H9 (cell line): Measurements from ENCODE around the gene EDA. TPM values are rescaled to one million over a fixed set of nuclear protein-coding genes. Genes with fewer than 3 reads are reported as not detected.

Experiments used
- DNase-seq: peaks from one replicate; pipeline ENCODE4 v3.0.0-alpha.2; 2017
- H2AFZ ChIP-seq: one replicate; pipeline ENCODE4 v1.6.1; 2013; ENCODE audit warnings: mild to moderate bottlenecking, low read length, control low read depth, moderate library complexity
- H2AK5ac ChIP-seq: 2 replicates; pipeline ENCODE4 v1.6.1; 2013; ENCODE audit warnings: low read length, control low read depth, mixed read lengths; ENCODE audit not compliant: insufficient read length
- H2BK120ac ChIP-seq: one replicate; pipeline ENCODE4 v1.6.1; 2013; ENCODE audit warnings: low read depth, mild to moderate bottlenecking, low read length, control low read depth, inconsistent platforms; ENCODE audit not compliant: poor library complexity, severe bottlenecking
- H2BK12ac ChIP-seq: 2 replicates; pipeline ENCODE4 v1.6.1; 2013; ENCODE audit warnings: low read length, control low read depth, mixed read lengths, low read depth; ENCODE audit not compliant: insufficient read length
- H2BK15ac ChIP-seq: 2 replicates; pipeline ENCODE4 v1.6.1; 2013; ENCODE audit warnings: low read depth, low read length, control low read depth
- H2BK20ac ChIP-seq: one replicate; pipeline ENCODE4 v1.6.1; 2013; ENCODE audit warnings: low read depth, mild to moderate bottlenecking, low read length, control low read depth, inconsistent platforms; ENCODE audit not compliant: poor library complexity, severe bottlenecking
- H2BK5ac ChIP-seq: 2 replicates; pipeline ENCODE4 v1.6.1; 2013; ENCODE audit warnings: low read length, control low read depth, mixed read lengths; ENCODE audit not compliant: insufficient read length
- H3K14ac ChIP-seq: 2 replicates; pipeline ENCODE4 v1.6.1; 2013; ENCODE audit warnings: low read length, control low read depth; ENCODE audit not compliant: insufficient read depth
- H3K18ac ChIP-seq: 2 replicates; pipeline ENCODE4 v1.6.1; 2013; ENCODE audit warnings: low read depth, mild to moderate bottlenecking, mixed read lengths, low read length, control low read depth; ENCODE audit not compliant: insufficient read length
- H3K23ac ChIP-seq: 2 replicates; pipeline ENCODE4 v1.6.1; 2013; ENCODE audit warnings: low read length, control low read depth, mixed read lengths, low read depth; ENCODE audit not compliant: insufficient read length
- H3K23me2 ChIP-seq: 2 replicates; pipeline ENCODE4 v1.6.1; 2013; ENCODE audit warnings: low read depth, mild to moderate bottlenecking, mixed read lengths, low read length, control low read depth; ENCODE audit not compliant: insufficient read length, poor library complexity, severe bottlenecking
- H3K27ac ChIP-seq: 2 replicates; pipeline ENCODE4 v1.5.1; 2013; ENCODE audit warnings: low read length, control low read depth, mixed read lengths, low read depth; ENCODE audit not compliant: insufficient read length
- H3K27me3 ChIP-seq: 2 replicates; pipeline ENCODE4 v1.6.1; 2013; ENCODE audit warnings: low read length, control low read depth, inconsistent platforms; ENCODE audit not compliant: insufficient read depth
- H3K4ac ChIP-seq: 2 replicates; pipeline ENCODE4 v1.6.1; 2013; ENCODE audit warnings: low read depth, mild to moderate bottlenecking, control low read depth, inconsistent platforms, low read length, moderate library complexity
- H3K4me1 ChIP-seq: 2 replicates; pipeline ENCODE4 v1.6.1; 2013; ENCODE audit warnings: low read length, control low read depth, inconsistent platforms; ENCODE audit not compliant: insufficient read depth
- H3K4me2 ChIP-seq: 2 replicates; pipeline ENCODE4 v1.6.1; 2013; ENCODE audit warnings: low read length, control low read depth, mixed read lengths; ENCODE audit not compliant: insufficient read length, insufficient read depth
- H3K56ac ChIP-seq: 2 replicates; pipeline ENCODE4 v1.6.1; 2013; ENCODE audit warnings: low read depth, mild to moderate bottlenecking, mixed read lengths, low read length, control low read depth; ENCODE audit not compliant: insufficient read length
- H3K79me1 ChIP-seq: 2 replicates; pipeline ENCODE4 v1.6.1; 2013; ENCODE audit warnings: low read depth, mild to moderate bottlenecking, moderate library complexity, low read length, control low read depth, inconsistent platforms; ENCODE audit not compliant: insufficient read depth, poor library complexity, severe bottlenecking
- H3K79me2 ChIP-seq: 2 replicates; pipeline ENCODE4 v1.6.1; 2013; ENCODE audit warnings: low read length, control low read depth, inconsistent platforms; ENCODE audit not compliant: insufficient read depth
- H3K9ac ChIP-seq: 2 replicates; pipeline ENCODE4 v1.6.1; 2013; ENCODE audit warnings: low read length, control low read depth, mixed read lengths; ENCODE audit not compliant: insufficient read length; ENCODE audit errors: extremely low read depth
- H3K9me3 ChIP-seq: one replicate; pipeline ENCODE4 v1.6.1; 2013; ENCODE audit warnings: low read depth, low read length, inconsistent platforms; ENCODE audit not compliant: control insufficient read depth
- H3T11ph ChIP-seq: one replicate; pipeline ENCODE4 v1.6.1; 2013; ENCODE audit warnings: mild to moderate bottlenecking, low read length, control low read depth, inconsistent platforms
- H4K20me1 ChIP-seq: one replicate; pipeline ENCODE4 v1.6.1; 2013; ENCODE audit not compliant: control insufficient read depth, insufficient read length, insufficient read depth
- H4K5ac ChIP-seq: 2 replicates; pipeline ENCODE4 v1.6.1; 2013; ENCODE audit warnings: low read depth, mild to moderate bottlenecking, mixed read lengths, low read length, control low read depth; ENCODE audit not compliant: insufficient read length
- H4K8ac ChIP-seq: replicated peaks from 2 replicates; pipeline ENCODE4 v1.6.1; 2013; ENCODE audit warnings: low read length, control low read depth, mixed read lengths, low read depth; ENCODE audit not compliant: insufficient read length
- H4K91ac ChIP-seq: 2 replicates; pipeline ENCODE4 v1.6.1; 2013; ENCODE audit warnings: low read depth, mild to moderate bottlenecking, moderate library complexity, mixed read lengths, low read length, control low read depth; ENCODE audit not compliant: insufficient read length
- H3K27ac Mint-ChIP-seq, 3 experiments: 2 replicates in 2 of 3; 3 replicates in 1 of 3; pipeline ENCODE4 v1.8.0; 2020 to 2021; ENCODE audit warnings: mixed read lengths in 3 of 3, mild to moderate bottlenecking in 1 of 3, moderate library complexity in 1 of 3
- H3K27me3 Mint-ChIP-seq: 2 replicates; pipeline ENCODE4 v1.8.0; 2021; ENCODE audit warnings: low read depth, mild to moderate bottlenecking, moderate library complexity, mixed read lengths
- H3K36me3 Mint-ChIP-seq, 3 experiments: 2 replicates in 2 of 3; 3 replicates in 1 of 3; pipeline ENCODE4 v1.8.0; 2020 to 2021; ENCODE audit warnings: low read depth in 3 of 3, mixed read lengths in 3 of 3; ENCODE audit not compliant: insufficient read depth in 1 of 3
- H3K4me1 Mint-ChIP-seq, 2 experiments: 2 replicates each; pipeline ENCODE4 v1.8.0; 2020; ENCODE audit warnings: mixed read lengths in 2 of 2
- H3K4me3 Mint-ChIP-seq, 2 experiments: 2 replicates in 1 of 2; 3 replicates in 1 of 2; pipeline ENCODE4 v1.8.0; 2020 to 2021; ENCODE audit warnings: mild to moderate bottlenecking in 2 of 2, mixed read lengths in 2 of 2, moderate library complexity in 1 of 2
- H3K9me3 Mint-ChIP-seq, 2 experiments: 2 replicates in 1 of 2; 3 replicates in 1 of 2; pipeline ENCODE4 v1.8.0; 2020; ENCODE audit warnings: mild to moderate bottlenecking in 2 of 2, mixed read lengths in 2 of 2, moderate library complexity in 1 of 2
- CTCF ChIP-seq: fragments of 200-600 bp; sonication (generic); conservative IDR thresholded peaks from 3 replicates; pipeline ENCODE4 v1.8.0; 2021; ENCODE audit warnings: antibody characterized with exemption, mild to moderate bottlenecking
- WGBS: extraction: QIAGEN DNeasy Blood & Tissue Kit; methylation state at CpG from one replicate; pipeline ENCODE4 v1.1.7; 2013; ENCODE audit warnings: missing lambda C conversion rate, low lambda C conversion rate, mixed read lengths; ENCODE audit not compliant: insufficient read length; ENCODE audit errors: extremely low coverage; 5-methylcytosine and 5-hydroxymethylcytosine counted together
- total RNA-seq: library from RNA; stranded (reverse); gene quantifications from 2 replicates; pipeline ENCODE4 v1.2.1, GENCODE V29; 2021

Gene EDA
- total RNA-seq, 1 experiment from 2014 or later: 7.7 TPM

- H3K4me2 ChIP-seq: no peak overlapping the region
- Mint-ChIP-seq H3K27me3 (peaks cover 3% of the 10 kb centered on the region), H3K36me3 (no peaks in the 10 kb centered on the region; a peak in 1 of 7 replicates), H3K27ac (no peak overlapping the region), H3K9me3 (peaks cover 27 to 35% of the 10 kb centered on the region in 2 experiments), H3K4me1 (no peaks in the 10 kb centered on the region), H3K4me3 (no peak overlapping the region)
- H4K8ac ChIP-seq: no peak overlapping the region
- no peak overlapping the region for H2BK5ac ChIP-seq
- no peak overlapping the region for H4K5ac ChIP-seq
- H3K9ac ChIP-seq: no peak overlapping the region
- H3K79me2 ChIP-seq: no peaks in the 10 kb centered on the region
- no peak overlapping the region for H3K23ac ChIP-seq
- no peak overlapping the region for H2BK120ac ChIP-seq
- H4K20me1 ChIP-seq: no peaks in the 10 kb centered on the region
- H2BK15ac ChIP-seq: no peak overlapping the region
- no peak overlapping the region for H3T11ph ChIP-seq
- no peak overlapping the region for H3K4ac ChIP-seq
- no peak overlapping the region for H3K18ac ChIP-seq
- no peak overlapping the region for H2BK12ac ChIP-seq
- no peaks in the 10 kb centered on the region for H3K27me3 ChIP-seq
- DNase-seq: no peak
- no peaks in the 10 kb centered on the region for H3K79me1 ChIP-seq
- H3K56ac ChIP-seq: no peak overlapping the region
- no peak overlapping the region for H2AK5ac ChIP-seq
- peaks cover 16% of the 10 kb centered on the region for H3K9me3 ChIP-seq
- no peaks in the 10 kb centered on the region for H3K4me1 ChIP-seq
- H3K27ac ChIP-seq: no peak overlapping the region
- no CpG with 5 or more reads among the region's 1 CpG for WGBS
- no peaks in the 10 kb centered on the region for H3K23me2 ChIP-seq
- TF ChIP-seq CTCF: no peak
- no peak overlapping the region for H2AFZ ChIP-seq
- H4K91ac ChIP-seq: no peak overlapping the region
- H3K14ac ChIP-seq: no peak overlapping the region
- H2BK20ac ChIP-seq: no peak overlapping the region
Observed at GRCh38 chrX:69597399-69597798, 18.5 kb upstream of the EDA start.
